ENCODE data around the gene PRR15L.
"Not testable (repeated sequence)": the region's sequence is repeated elsewhere in the genome, so short reads cannot be mapped to it uniquely, and the experiment has no call there.

Gene PRR15L

DNA sequence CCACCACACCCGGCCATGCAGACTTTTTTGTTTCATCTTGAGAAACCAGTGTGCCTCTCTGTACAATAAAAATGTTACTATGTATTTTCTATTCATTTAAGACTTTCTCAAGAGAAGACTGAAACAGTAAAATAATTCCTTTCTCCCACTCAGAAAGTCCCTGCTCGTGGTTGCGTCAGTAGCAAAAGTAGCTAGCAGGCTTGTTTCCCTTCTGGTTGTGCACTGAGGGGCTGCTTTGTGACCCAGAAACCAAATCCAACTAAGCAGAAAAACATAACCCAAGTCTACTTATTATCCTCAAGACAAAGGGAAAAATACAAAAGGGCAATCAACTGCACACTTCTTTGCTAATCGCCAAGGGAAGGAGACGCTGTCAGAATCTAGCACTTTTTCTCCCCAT, 19.7 kb downstream of the PRR15L start:
- DNase-seq (ENCODE audit: low read depth in 1 of 2, low spot score in 1 of 2), result no peak

DNA sequence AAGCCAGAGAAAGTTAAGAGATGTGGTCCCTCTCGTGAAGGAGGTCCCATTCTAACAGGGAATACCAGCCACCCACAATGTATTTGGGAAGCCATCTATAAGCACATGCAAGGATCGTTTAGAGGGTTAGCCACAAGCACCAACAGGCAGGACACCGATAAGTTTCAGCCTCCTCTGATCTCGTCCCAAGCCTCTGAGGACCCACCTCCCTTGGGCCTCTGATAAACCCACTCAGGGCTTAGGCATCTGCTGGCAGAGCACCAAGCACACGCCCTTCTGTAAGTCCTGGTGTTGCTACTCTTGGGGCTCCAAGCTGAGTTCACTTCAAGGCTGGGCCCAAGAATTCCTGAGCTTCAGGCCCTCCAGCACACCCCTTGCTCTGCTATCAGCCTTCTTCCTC, 21.7 kb downstream of the PRR15L start:
- no peak for DNase-seq (ENCODE audit: low read depth in 1 of 2, low spot score in 1 of 2)

DNA sequence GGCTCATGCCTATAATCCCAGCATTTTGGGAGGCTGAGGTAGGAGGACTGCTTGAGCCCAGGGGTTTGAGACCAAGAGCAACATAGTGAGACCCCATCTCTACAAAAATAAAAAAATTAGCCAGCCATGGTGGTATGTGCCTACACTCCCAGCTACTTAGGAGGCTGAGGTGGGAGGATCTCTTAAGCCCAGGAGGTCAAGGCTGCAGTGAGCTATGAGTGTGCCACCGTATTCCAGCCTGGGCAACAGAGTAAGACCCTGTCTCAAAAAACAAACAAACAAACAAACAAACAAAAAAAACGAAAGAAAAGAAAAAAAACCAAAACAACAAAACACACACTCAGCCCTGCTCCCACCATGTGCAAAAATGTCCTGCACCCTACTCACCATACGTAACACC, 22.2 kb downstream of the PRR15L start:
- not testable (repeated sequence) for DNase-seq (ENCODE audit: low read depth in 1 of 2, low spot score in 1 of 2)

DNA sequence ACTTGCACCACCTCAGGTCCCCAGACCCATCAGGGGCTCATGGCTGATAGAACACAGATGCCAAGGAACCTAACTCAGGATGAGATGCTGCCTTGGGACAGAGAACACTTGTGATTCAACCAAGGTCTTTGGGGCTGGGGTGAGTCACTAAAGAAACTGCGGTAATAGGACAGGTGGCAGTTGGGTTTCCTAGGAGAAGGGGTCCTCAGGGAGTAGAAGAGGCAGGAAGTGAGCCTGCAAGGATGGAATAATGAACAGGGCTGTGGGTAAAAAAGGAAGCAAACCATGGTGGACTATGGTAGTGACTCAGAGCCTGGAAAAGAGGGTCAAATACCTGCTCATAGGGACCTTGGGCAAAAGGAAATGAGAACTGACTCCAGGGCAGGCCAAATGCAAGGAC, 22.8 kb downstream of the PRR15L start:
- no peak for DNase-seq (ENCODE audit: low read depth in 1 of 2, low spot score in 1 of 2)

DNA sequence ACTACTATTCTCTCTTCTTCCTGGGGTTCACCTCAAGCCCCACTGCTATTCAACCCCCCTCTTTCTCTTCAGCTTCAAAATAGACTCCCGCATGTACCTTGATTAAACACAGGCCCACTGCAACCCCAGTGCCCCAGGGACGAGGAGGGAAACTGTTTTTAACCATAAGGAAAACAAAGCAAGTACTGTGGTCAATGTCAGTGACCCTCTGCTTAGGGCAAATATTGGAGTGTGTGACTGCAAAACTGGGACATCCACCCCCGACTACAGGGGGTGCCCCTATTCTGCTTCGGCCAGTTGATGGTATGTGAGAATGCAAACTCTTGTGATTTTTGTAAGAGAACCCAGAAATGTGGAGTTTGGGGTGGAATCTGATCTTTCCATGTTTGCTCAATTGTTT, 25.8 kb downstream of the PRR15L start:
- no peak for DNase-seq (ENCODE audit: low read depth in 1 of 2, low spot score in 1 of 2)

DNA sequence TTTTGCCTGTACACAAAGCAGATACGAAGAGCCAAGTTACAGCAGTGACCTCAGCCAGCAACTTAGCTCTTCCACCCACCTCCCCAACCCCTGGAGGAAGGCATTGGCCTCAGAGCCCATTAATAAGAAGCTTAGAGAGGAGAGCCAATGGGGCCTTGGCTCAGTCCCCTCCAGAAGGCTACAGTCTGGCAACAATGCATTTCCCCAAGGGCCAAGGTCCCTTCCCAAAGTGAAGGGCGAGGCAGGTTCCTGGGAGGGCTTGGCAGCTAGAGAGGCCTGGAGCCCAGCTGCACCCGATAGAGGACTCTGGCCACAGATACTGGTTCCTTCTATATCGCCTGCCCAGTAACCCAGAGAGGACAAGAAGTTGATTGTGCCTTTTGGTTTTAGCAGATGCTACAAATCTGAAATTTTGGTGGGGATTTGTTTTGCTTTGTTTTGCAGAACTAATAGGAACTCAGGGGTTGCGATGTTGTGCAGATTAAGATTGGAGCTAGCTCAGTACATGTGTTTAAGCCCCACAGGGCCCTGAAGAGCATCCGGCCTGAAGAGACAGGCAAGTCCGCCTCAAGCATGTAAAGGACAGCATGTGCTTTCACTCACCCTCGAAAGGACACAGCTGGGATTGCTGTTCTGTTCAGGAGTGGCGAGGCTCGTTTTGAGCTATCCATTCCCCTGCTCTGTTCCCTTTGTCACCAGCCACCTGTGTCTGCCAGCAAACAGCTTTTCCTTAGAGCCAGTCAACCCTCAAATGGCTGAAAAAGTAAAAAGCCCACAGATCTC, 28.3 kb downstream of the PRR15L start:
- DNase-seq (ENCODE audit: low read depth in 1 of 2, low spot score in 1 of 2), result no peak

DNA sequence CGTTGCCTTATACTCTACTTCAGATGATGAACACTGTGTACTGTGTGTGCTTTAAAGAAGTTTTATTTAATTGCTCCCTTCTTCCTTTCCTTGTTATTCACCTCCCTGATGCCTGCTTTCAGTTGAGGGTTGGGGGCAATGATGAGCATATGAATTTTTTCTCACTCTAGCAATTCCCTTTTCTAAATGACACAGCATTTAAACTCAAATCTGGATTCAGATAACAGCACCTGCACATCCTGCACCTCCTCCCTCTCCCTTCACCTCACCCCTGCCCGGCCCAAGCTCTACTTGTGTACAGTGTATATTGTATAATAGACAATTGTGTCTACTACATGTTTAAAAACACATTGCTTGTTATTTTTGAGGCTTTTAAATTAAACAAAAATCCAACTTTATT, 29.3 kb downstream of the PRR15L start:
- no peak for DNase-seq (ENCODE audit: low read depth in 1 of 2, low spot score in 1 of 2)

DNA sequence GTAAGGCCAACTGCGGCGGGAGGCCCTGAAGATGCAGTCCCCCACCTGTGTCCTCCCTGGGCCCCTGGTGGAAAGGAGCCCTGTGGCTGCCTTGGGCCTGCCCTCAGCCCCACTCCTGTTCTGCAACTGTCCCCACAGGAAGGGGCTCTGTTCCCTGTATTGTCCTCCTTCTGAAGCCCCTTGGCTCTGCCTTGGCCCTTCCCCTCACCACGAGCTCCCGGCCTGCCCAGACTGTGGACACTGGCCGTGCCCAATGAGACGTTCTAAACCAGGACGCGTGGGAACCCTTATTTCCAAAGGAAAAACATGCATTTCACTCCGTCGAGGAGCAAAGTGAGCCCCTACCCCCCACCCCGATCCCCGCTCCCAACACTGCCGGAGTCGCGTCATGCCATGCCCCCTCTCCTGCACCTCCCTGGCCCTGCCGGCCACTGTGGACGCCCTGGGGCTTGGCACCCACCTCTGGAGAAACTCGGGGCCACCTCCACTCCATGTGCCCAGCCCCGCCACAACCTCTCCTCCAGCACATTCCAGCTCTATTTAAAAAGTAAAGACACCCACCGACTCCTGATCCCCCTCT, 29.8 kb downstream of the PRR15L start:
- DNase-seq (ENCODE audit: low read depth in 1 of 2, low spot score in 1 of 2), result no peak

DNA sequence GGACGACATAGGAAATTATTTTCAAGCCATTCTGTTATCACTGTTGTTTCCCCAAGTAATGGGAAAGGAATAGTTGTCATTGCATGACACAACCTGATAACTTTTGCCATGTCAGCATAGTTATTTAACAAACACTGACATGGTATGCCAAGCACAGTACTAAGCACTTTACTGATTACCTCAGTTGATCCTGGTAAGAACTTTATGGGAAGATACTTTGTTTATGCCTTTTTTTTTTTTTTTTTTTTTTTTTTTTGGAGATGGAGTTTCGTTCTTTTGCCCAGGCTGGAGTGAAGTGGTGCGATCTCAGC, 32.0 kb downstream of the PRR15L start:
- no peak for DNase-seq (ENCODE audit: low read depth in 1 of 2, low spot score in 1 of 2)

DNA sequence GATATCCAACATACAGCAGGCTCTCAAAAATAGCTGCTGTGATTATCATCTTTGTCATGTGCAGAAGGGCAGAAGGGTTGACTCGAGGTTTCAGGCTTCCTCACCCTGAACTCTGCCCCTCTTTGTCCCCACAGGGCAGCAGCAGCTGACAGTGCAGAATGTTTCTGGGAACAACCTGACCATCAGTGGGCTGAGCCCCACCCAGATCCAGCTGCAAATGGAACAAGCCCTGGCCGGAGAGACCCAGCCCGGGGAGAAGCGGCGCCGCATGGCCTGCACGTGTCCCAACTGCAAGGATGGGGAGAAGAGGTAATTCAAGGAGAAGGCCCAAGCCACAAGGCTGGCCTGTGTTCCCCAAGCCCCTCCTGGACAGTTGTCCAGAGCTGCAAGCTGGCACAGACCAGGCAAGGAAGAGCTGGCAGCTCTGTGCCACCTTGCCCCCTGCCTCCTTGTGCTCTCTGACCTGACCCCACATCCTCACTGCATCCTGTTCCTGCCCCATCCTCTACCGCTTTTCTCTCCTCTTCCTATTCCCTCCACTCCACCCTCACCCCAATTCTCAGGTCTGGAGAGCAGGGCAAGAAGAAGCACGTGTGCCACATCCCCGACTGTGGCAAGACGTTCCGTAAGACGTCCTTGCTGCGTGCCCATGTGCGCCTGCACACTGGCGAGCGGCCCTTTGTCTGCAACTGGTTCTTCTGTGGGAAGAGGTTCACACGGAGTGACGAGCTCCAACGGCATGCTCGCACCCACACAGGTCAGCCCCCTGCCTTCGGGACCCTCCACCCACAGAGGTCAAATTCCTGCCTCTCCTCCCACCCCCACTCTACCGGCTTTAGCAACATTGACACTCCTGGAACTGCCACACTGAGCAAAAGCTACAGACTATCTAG, 32.7 kb downstream of the PRR15L start:
- no peak for DNase-seq (ENCODE audit: low read depth in 1 of 2, low spot score in 1 of 2)

DNA sequence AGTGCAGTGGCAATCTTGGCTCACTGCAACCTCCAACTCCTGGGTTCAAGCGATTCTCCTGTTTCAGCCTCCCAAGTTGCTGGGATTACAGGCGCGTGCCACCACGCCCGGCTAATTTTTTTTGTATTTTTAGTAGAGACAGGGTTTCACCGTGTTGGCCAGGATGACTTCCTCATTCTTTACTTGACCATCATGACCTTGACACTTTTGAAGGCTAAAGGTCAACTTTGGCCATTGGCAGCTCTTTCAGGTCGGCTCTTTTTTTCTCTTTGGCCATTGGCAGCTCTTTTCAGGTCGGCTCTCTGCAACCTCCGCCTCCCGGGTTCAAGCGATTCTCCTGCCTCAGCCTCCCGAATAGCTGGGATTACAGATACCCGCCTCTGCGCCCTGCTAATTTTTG, 37.8 kb downstream of the PRR15L start:
- DNase-seq (ENCODE audit: low read depth in 1 of 2, low spot score in 1 of 2), result not testable (repeated sequence)

DNA sequence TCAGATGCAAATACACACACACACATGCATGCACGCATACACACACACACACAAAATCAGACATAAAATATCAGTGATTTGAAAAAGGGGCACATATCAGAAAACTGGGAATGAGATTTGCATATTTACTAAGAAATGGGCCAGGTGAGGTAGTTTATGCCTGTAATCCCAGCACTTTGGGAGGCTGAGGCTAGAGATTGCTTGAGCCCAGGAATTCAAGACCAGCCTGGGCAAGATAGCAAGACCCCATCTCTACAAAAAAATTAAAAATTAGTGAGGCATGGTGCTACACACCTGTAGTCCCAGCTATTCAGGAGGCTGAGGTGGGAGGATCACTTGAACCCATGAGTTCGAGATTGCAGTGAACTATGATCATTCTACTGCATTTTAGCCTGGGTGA, 38.7 kb downstream of the PRR15L start:
- no peak for DNase-seq (ENCODE audit: low read depth in 1 of 2, low spot score in 1 of 2)

DNA sequence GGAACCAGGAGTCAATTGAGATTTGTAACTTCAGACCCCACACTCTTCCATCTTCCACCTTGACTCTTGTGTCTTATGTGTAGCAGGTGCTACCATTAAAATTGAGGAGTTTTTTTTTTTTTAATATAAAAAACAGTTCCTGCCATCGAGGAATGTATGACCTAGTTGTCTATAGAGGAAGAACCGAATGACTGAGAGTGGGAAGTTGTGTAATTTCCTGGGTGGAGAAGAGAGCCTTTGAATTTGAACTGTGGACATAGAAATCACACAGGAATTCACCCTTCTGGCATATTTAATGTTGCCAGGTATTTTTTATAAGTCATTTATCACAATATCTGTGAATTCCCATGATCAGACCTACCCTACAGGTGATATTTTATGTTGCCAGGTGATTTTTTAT, 39.7 kb downstream of the PRR15L start:
- no peak for DNase-seq (ENCODE audit: low read depth in 1 of 2, low spot score in 1 of 2)

DNA sequence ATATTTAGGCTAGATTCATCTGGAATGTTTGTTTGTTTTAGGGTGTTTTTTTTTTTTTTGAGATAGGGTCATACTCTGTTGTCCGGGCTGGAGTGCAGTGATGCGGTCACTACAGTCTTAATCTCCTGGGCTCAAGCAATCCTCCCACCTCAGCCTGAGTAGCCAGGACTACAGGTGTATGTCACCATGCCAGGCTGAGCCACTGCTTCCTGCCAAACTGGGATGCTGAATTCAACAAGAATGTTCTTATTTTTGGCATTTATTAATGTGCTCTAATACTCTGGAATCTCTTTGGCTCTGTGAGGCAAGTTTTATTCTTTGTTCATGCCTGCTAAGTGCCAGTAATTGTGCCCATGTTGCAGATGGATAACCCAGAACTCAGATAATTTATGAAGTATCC, 40.1 kb downstream of the PRR15L start:
- no peak for DNase-seq (ENCODE audit: low read depth in 1 of 2, low spot score in 1 of 2)

DNA sequence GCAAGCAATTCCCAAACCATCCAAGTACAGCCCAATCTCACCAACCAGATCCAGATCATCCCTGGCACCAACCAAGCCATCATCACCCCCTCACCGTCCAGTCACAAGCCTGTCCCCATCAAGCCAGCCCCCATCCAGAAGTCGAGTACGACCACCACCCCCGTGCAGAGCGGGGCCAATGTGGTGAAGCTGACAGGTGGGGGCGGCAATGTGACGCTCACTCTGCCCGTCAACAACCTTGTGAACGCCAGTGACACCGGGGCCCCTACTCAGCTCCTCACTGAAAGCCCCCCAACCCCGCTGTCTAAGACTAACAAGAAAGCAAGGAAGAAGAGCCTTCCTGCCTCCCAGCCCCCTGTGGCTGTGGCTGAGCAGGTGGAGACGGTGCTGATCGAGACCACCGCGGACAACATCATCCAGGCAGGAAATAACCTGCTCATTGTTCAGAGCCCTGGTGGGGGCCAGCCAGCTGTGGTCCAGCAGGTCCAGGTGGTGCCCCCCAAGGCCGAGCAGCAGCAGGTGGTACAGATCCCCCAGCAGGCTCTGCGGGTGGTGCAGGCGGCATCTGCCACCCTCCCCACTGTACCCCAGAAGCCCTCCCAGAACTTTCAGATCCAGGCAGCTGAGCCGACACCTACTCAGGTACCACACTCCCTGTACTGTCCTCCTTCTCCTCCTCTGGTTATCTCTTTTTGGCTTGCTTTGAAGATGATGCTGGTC, 41.0 kb downstream of the PRR15L start:
- no peak for DNase-seq (ENCODE audit: low read depth in 1 of 2, low spot score in 1 of 2)

DNA sequence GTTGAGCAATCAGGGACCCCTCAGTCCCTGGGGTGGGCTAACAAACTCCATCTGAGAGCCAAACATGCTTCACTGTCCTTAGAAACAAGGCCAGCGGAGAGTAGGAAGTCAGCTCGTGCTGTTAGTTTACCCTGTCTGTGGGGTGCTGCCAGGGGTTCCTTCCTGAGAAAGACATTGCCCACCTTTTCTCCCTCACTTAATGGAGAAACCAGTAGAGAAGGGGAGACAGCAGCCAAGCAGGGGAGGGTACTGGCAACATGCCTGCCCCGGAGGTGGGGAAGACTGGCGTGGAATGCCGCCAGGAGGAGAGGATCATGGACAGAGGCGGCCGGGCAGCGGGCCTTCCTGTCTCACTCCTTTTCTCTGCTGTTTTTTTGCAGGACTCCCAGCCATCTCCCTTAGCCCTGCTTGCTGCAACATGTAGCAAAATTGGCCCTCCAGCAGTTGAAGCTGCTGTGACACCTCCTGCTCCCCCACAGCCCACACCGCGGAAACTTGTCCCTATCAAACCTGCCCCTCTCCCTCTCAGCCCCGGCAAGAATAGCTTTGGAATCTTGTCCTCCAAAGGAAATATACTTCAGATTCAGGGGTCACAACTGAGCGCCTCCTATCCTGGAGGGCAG, 41.8 kb downstream of the PRR15L start:
- no peak for DNase-seq (ENCODE audit: low read depth in 1 of 2, low spot score in 1 of 2)

DNA sequence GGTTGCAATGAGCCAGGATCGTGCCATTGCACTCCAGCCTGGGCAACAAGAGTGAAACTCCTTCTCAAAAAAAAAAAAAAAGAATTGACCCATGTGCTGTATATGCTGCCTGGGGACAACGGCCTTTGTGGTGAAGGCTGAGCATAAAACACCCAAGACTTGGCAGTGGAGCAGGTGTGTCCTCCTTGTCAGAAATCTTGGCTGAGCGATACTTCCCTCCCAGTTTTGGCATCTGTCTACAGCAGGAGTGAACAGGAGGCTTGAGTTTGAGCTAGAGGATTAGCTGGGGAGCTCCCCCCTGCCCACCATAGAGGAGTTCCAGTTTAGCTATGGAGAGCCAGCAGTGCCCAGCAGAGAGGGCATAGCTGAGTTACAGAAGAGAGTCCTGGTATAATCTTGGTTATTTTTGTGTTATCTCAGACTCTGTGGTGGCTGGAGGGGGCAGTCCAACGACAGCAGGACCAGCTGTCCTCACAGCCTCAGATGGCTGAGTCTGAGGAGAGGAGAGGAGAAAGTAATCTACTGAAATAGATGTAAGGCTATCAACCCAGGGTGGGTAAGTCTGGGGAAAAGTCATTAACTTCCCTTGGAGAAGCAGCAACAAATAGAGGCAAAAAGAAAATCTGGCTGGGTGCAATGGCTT, 43.3 kb downstream of the PRR15L start:
- DNase-seq (ENCODE audit: low read depth in 1 of 2, low spot score in 1 of 2), result no peak

DNA sequence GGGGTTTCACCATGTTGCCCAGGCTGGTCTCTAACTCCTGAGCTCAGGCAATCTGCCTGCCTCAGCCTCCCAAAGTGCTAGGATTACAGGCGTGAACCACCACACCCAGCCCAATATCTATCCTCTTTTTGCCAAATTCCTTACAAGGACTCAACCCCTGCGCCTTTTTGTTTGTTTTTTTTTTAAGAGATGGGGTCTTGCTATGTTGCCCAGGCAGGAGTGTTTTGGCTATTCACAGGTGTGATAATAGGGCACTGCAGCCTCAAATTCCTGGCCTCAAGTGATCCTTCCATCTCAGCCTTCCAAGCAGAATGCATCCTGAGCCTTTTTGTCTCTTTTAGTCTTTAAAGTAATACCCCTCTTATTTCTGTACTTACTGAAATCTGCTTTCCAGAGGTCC, 44.6 kb downstream of the PRR15L start:
- DNase-seq (ENCODE audit: low read depth in 1 of 2, low spot score in 1 of 2), result no peak

DNA sequence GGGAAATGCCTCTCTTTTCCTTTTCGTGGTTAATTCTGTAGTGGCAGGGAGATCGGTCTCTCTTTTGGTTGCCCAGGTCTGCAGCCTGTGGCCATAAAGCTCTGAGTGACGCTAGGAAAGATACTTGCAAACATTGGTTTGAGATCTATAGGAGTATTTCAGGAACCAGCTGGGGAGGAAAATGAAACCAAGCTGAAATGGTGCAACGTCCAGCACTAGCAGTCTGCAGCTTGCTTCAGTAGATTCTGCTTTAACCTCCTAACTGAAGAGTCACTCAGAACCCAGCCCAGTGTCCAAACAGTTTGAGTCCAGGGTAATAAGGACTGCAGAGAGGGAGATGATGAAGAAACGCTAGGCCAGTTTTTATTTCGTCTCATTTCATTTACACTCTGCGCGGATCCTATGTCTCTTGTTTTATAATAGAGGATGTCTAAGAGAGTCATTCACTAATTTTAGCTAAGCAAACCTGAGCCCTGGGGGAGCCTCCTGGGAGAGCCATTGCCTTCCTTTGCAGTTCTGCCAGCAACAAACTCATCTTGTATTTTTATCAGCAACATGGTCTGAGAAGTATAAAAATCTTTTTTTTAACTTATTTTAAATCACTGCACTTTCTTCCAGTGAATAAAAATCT, 49.6 kb downstream of the PRR15L start:
- no peak for DNase-seq (ENCODE audit: low read depth in 1 of 2, low spot score in 1 of 2)

DNA sequence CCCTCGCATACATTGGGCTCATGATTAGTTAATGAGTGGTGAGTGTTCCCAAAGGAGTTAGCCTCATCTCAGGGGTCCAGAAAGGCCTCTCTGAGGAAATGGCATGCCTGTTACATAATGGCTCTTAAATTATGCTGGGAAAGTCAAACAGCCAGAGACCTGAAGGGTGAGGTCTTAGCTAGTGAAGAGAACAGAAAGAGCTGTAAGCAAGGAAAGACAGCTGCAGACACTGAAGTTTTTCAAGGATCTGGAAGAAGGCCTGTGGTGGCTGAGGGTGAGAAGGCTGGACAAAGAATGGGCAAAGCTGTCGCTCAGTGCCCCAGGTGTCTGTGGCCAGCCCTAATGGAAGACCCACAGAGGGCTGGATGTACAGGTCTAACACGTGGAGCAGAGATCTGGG, 51.2 kb downstream of the PRR15L start:
- no peak for DNase-seq (ENCODE audit: low read depth in 1 of 2, low spot score in 1 of 2)

Data from stimulated activated CD4-positive, alpha-beta T cell treated with anti-CD3 and anti-CD28 coated beads, Interleukin-15, amount 100 ng/mL, for 1 hour (primary cell).